Measurements from ENCODE around the gene PARS2. TPM values are rescaled to one million over a fixed set of nuclear protein-coding genes. Genes with fewer than 3 reads are reported as not detected.
A peak's percentile ranks its signal among the peaks of the same experiment; 100 is the strongest.

The PARS2 gene
- total RNA-seq, 1 donor from 2014 or later: 7.7 TPM

DNA sequence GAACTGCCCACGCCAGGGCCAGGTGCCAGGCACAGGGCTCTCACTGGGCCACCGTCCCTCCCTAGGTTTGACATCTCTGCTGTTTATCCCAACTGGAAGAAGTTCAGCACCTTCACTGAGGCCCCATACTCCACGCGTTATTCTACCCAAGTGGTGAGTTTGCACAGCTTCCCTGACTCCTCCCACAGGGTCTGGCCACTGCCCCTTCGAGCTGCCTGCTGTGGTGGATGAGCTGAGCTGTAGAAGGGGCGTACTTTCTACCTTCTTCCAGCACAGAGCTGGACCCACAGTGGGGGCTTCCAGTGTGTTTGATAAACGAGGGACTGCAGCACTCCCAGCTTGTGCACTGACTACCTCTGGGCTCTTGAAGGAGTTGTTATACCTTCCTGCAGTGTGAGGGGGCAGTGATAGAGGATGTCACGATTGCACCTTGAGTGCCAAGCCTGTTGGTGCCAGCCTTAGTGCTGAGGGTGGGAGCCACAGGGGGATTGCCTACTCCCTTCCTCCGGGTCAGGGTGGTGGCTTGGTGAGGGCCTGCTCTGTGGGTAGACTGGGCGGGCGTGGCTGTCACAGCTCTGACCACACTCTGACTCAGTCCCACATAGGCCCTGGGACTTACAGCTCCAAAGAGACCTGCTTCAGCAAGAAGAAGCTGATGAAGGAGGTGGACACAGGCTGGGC, 42.7 kb upstream of the PARS2 start:
- peak in 1 of 2 experiments; percentile 33 for DNase-seq (ENCODE audit: low spot score in 2 of 2, unreplicated experiment in 2 of 2)
- Mint-ChIP-seq H3K27ac (no peak overlapping the region), H3K4me1 (no peaks in the 10 kb centered on the region), H3K36me3 (no peaks in the 10 kb centered on the region), H3K9me3 (no peaks in the 10 kb centered on the region), H3K27me3 (ENCODE audit: low read depth) (peaks cover 7% of the 10 kb centered on the region), H3K4me3 (no peak overlapping the region)
- TF ChIP-seq, protein P1, sequence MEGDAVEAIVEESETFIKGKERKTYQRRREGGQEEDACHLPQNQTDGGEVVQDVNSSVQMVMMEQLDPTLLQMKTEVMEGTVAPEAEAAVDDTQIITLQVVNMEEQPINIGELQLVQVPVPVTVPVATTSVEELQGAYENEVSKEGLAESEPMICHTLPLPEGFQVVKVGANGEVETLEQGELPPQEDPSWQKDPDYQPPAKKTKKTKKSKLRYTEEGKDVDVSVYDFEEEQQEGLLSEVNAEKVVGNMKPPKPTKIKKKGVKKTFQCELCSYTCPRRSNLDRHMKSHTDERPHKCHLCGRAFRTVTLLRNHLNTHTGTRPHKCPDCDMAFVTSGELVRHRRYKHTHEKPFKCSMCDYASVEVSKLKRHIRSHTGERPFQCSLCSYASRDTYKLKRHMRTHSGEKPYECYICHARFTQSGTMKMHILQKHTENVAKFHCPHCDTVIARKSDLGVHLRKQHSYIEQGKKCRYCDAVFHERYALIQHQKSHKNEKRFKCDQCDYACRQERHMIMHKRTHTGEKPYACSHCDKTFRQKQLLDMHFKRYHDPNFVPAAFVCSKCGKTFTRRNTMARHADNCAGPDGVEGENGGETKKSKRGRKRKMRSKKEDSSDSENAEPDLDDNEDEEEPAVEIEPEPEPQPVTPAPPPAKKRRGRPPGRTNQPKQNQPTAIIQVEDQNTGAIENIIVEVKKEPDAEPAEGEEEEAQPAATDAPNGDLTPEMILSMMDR (IDR thresholded peaks at IDR 0.05; ENCODE audit: unreplicated experiment): no peak

DNA sequence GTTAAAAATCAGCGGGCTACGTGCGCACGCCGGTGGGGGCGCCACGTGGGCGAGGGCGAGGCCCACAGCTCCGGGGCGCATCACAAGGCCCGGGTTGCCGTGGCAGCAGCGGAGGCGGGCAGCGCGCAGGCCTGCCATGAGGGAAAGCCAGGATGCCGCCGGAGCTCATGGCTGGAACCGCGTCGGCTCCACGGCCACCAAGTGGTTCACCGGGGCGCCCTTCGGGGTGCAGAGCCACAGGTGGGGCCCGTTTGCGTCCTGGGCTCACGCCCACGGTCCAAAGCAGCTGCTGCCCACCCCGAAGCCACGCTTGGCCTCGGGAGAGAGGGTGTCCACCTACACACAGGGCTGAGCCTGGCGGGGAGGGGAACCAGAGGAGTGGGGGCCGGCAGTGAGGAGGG, 41.7 kb upstream of the PARS2 start:
- Mint-ChIP-seq H3K4me1 (peaks cover 1% of the 10 kb centered on the region), H3K27ac (no peak overlapping the region), H3K9me3 (no peaks in the 10 kb centered on the region), H3K36me3 (no peaks in the 10 kb centered on the region), H3K4me3 (no peak overlapping the region), H3K27me3 (ENCODE audit: low read depth) (peaks cover 16% of the 10 kb centered on the region)
- TF ChIP-seq, protein P1 (IDR thresholded peaks at IDR 0.05; ENCODE audit: unreplicated experiment): no peak
- DNase-seq (ENCODE audit: low spot score in 2 of 2, unreplicated experiment in 2 of 2): peak in 1 of 2 experiments; percentile 33

DNA sequence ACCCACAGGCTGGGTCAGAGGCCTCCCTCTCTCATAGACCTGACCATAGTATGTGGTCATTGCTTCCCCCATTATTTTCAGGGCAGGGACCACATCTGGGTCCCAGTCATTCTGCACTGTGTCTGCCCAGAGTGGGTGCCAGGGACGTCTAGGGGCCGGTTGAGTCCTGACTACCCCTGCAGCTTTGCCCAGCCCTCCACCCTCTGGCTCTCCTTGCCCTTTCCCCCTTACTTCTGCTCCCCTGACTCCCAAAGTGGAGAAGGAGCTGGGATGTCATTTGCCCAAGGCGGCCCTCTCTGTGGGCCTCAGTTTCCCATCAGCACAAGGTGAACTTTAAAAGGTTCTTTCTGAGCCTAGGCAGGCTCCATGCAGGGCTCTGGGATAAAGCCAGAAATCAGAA, 41.1 kb upstream of the PARS2 start:
- H3K27ac Mint-ChIP-seq: no peak overlapping the region
- DNase-seq (ENCODE audit: low spot score in 2 of 2, unreplicated experiment in 2 of 2): no peak
- no peak overlapping the region for H3K4me3 Mint-ChIP-seq
- H3K36me3 Mint-ChIP-seq: no peaks in the 10 kb centered on the region
- H3K4me1 Mint-ChIP-seq: peaks cover 1% of the 10 kb centered on the region
- H3K9me3 Mint-ChIP-seq: no peaks in the 10 kb centered on the region
- peaks cover 15% of the 10 kb centered on the region for H3K27me3 Mint-ChIP-seq (ENCODE audit: low read depth)
- TF ChIP-seq, protein P1 (IDR thresholded peaks at IDR 0.05; ENCODE audit: unreplicated experiment): no peak

DNA sequence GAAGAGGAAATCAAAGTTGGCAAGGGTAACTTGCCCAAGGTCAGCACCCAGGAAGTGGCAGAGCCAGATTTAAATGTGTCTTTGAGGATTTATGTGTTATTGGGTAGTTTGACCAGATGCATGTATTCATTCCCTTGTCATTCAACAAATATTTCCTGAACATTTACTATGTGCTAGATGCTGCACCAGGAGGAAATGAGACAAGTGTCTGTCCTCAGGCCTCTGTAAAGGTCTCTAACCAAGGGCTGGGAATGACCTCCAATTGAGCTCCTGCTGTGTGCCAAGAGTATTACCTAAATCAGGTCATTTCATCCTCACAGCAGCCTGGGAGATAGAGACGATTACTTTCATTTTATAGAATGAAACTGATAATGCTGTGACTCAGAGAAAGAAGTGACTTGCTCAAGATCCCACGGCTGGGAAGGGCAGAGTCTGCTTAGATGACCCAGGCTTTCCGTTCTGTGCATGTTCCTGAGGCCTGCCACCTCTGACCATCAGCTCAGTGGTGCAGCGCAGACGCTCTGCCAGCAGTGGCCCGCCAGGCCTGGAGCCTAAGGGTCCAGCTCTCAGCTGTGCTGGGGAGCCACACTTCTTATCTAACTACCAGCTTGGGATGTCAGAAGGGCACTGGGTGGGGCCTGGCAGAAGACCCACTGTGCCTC, 40.3 kb upstream of the PARS2 start:
- peak in 1 of 2 experiments; percentile 27 for DNase-seq (ENCODE audit: low spot score in 2 of 2, unreplicated experiment in 2 of 2)
- Mint-ChIP-seq H3K9me3 (no peaks in the 10 kb centered on the region), H3K27me3 (ENCODE audit: low read depth) (peaks cover 21% of the 10 kb centered on the region), H3K4me1 (peaks cover 6% of the 10 kb centered on the region), H3K27ac (no peak overlapping the region), H3K4me3 (no peak overlapping the region), H3K36me3 (no peaks in the 10 kb centered on the region)
- TF ChIP-seq, protein P1 (IDR thresholded peaks at IDR 0.05; ENCODE audit: unreplicated experiment): no peak

DNA sequence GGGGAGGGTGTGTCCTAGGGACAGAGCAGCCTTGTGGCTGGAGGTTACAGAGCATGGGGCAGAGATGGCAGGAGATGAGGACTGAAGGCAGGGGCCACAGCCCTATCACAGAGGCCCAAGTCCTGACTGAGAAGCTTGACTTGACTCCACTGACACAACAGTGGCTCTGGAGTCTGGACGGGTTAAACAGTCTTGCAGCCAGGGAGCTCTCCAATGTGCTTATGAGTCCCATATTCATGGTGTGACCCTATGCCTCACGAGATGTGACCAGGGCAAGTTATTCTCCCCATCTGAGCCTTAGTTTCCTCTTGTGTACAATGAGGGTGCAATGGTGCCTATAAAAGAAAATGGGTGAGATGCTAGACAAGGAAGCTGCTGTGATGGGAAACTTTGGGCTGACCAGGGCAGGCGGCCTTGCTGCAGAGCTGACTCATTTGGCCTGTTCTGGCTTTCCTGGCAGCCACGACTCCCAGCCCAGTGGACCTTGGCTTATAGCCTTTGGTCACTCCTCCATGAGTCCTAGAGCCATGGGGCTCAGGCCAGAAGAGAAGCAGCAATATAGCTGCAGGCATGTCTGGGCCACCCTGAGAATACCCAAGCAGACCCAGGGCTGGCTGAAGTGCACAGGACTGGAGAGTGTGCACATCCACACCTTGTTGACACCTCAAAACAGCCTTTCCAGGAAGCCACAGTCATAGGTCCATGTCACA, 39.6 kb upstream of the PARS2 start:
- H3K9me3 Mint-ChIP-seq: no peaks in the 10 kb centered on the region
- no peaks in the 10 kb centered on the region for H3K36me3 Mint-ChIP-seq
- peaks cover 23% of the 10 kb centered on the region for H3K27me3 Mint-ChIP-seq (ENCODE audit: low read depth)
- H3K27ac Mint-ChIP-seq: no peak overlapping the region
- H3K4me1 Mint-ChIP-seq: peaks cover 6% of the 10 kb centered on the region
- H3K4me3 Mint-ChIP-seq: no peak overlapping the region
- peak in 1 of 2 experiments; percentile 22 for DNase-seq (ENCODE audit: low spot score in 2 of 2, unreplicated experiment in 2 of 2)
- TF ChIP-seq, protein P1 (IDR thresholded peaks at IDR 0.05; ENCODE audit: unreplicated experiment): no peak

Measured in mesothelial cell of epicardium (in vitro differentiated cells).